KBM-7 (cell line): Measurements from ENCODE around the gene NCAPH2.
"Not testable (repeated sequence)": the region's sequence is repeated elsewhere in the genome, so short reads cannot be mapped to it uniquely, and the experiment has no call there.

Source experiments
- DNase-seq: peaks from one replicate; pipeline ENCODE4 v3.0.0-alpha.2; 2015
- in situ Hi-C: fragments of 300-500 bp; cut with MboI; formaldehyde crosslinking; loops from 2 replicates; pipeline ENCODE4 v1.14.3; 2020; ENCODE audit warnings: low sequenced_read_pairs, low pct_unique_long_range_greater_than_20kb, mixed read lengths

NCAPH2 gene

GRCh38 chr22:50526108-50526833 is 18.2 kb downstream of the NCAPH2 start:
- DNase-seq, result peak; percentile 87
- in situ Hi-C loops, result no loop called here

- peak; percentile 70 for DNase-seq
- in situ Hi-C loops, result no loop called here
These were observed 19.1 kb downstream of the NCAPH2 start for GRCh38 chr22:50526834-50527801.

DNA sequence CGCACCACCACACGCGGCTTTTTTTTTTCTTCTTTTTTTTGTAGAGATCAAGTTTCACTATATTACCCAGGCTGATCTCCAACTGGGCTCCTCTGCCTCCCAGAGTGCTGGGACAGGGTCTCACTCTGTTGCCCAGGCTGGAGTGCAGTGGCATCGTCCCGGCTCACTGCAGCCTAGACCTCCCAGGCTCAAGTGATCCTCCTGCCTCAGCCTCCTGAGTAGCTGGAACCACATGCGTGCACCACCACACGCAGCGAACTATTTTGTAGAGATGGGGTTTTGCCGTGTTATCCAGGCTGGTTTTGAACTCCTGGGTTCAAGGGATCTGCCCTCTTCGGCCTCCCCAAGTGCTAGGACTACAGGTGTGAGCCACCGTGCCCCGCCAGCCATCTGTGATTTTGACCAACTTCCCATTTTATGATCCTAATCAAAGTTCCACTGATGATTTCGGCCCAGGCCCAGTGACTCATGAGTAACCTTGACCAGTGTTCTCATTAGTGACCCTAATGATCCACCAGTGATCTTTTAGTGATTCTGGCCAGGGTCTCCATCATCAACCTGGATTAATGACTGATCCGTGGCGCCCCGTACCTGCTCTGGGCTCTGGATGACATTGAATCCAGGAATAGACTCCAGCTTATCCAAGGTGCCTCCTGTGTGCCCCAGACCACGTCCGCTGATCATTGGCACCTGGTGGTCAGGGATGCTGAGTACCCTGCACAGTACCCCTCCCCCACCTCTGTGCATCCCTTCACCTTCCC is 20.1 kb downstream of the NCAPH2 start:
- in situ Hi-C loops, result no loop called here
- DNase-seq, result no peak

DNA sequence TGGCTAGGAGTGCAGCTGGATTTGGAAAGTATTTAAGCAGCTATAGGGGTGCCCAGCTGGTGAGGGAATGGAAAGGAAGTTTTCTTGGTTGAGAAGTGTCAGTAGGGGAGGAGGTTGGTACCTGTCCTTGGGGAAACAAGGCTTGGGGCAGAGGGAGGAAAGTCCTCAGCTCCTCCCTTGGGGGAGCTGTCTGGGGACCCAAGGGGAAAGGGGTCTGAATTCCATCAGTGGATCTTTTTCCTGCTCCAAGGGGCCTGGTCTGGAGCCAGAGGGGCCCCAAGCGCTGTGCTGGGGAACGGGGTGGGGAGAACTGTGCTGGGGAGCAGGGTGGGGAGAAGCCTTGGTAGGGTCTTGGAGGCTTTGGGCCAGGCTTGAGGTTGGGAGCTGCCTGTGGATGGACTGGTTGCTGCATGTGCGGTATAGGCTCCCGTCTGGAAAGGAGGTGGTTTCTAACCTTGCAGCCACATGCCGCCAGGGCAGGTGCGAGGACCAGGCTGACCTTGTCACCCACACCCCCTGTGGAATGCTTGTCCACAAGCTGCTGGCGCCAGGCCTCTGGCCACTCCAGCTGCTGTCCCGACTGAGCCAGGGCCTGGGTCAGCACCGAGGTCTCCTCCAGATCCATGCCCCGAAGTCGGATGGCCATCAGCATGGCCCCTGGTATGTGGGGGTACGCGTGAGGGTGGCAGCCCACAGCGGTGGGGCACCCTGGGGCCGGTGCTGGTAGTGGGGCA is 20.8 kb downstream of the NCAPH2 start:
- in situ Hi-C loops, result no loop called here
- DNase-seq, result no peak

DNA sequence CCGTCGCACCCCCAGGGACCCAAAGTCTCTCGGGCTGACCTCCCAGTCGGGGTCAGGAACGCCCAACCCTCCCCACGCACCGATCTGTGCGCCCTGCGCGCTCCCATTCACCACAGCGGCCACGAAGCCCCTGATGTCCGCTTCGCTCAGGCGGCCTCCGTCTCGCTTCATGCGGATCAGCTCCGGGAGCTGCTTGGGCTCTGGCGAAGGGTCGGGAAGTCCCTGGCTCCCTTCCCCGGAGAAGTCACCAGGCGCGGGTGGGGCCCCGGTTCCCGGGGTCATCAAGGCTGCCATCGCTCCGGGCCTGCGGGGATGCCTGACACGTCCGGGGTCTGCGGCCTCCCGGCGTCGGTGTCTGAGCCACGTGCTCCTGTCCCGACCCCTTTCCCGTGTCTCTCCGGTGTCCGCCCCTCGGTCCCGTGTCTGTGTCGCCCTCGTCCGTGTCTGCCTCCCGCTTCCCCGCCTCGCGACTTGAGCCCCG is 21.4 kb downstream of the NCAPH2 start:
- in situ Hi-C loops, result no loop called here
- DNase-seq, result no peak

GRCh38 chr22:50529897-50530579 is 22.0 kb downstream of the NCAPH2 start, which contains the start of gene TYMP:
TSS of gene TYMP (minus strand) at chr22:50530012. CDS start at chr22:50529709, 303 bp downstream.
- in situ Hi-C loops, result no loop called here
- no peak for DNase-seq

GRCh38 chr22:50530580-50530876 is 22.5 kb downstream of the NCAPH2 start:
- DNase-seq, result no peak
- in situ Hi-C loops, result no loop called here

DNA sequence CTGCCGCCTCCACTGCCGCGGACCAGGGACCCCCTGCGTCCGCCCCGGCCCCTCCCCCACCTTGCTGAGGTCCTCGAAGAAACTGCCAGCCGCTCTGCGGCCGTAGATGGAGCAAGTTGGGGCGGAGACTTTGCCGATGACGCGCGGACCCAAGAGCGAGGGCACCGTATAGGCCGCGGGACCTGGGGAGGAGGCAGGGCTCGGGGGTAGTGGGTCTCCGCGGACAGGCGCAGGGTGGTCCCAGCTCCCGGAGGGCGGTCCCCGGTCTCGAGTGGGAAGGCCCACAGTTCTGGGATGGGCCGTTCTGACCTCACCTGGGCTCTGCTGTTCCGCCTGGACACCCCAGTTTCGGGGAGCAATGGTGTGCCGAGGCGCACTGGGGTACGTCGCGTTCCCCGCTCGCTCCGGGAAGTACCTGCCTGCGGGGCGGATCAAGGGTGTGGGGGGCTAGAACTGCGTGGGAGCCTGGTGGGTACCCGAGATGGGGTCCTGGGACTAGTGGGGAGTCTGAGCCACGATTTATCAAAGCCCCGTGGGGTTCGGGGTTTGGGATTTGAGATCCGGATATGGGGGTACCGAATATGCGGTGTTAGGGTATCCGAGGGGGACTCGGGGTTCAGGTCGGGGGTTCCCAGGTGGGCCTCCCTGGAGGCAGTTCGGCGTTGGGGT is 23.0 kb downstream of the NCAPH2 start:
- in situ Hi-C loops, result no loop called here
- DNase-seq, result no peak

GRCh38 chr22:50531546-50531961 is 23.5 kb downstream of the NCAPH2 start:
- in situ Hi-C loops, result no loop called here
- no peak for DNase-seq

GRCh38 chr22:50531962-50532674 is 24.1 kb downstream of the NCAPH2 start:
- in situ Hi-C loops, result no loop called here
- no peak for DNase-seq

GRCh38 chr22:50532824-50533796 is 25.1 kb downstream of the NCAPH2 start:
- DNase-seq, result no peak
- in situ Hi-C loops, result no loop called here

DNA sequence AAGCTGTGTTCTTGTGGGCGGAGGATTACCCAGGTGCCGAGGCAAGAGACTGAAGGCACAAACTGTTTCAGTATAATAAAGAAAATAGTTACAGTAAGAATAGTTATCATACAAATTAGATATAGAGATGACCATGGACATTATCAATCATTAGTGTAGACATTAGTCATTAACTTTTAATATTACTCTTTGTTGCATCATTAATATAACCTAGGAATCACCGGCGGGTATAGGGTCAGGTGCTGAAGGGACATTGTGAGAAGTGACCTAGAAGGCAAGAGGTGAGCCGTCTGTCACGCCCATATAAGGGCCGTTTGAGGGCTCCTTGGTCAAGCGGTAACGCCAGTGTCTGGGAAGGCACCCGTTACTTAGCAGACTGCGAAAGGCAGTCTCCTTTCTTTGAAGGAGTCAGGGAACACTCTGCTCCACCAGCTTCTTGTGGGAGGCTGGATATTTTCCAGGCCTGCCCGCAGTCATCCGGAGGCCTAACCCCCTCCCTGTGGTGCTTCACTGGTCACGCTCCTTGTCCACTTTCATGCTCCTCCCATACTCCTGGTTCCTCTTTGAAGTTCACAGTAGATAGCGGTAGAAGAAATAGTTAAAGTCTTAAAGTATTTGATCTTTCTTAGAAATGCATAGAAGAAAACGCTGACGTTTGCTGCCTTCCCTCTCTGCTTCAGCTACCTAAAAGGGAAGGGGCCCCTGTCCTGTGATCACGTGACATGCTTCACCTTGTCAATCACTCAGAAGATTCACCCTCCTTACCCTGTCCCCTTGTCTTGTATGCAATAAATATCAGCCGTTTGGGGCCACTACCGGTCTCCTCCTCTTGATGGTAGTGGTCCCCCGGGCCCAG is 26.1 kb downstream of the NCAPH2 start:
- DNase-seq, result peak; percentile 69
- in situ Hi-C loops, result not testable (repeated sequence)

DNA sequence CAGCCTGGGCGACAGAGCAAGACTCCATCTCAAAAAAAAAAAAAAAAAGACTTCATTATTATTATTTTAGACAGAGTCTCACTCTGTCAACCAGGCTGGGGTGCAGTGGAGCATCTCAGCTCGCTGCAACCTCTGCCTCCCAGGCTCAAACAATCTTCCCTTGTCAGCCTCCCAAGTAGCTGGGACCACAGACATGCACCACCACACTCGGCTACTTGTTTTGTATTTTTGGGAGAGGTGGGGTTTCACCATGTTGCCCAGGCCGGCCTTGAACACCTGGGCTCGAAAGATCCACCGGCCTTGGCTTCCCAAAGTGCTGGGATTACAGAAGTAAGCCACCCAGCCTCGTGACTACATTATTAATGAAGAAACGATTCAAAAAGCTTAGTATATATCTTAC is 27.1 kb downstream of the NCAPH2 start:
- DNase-seq, result no peak

GRCh38 chr22:50536226-50536625 is 28.2 kb downstream of the NCAPH2 start:
- DNase-seq, result no peak
- in situ Hi-C loops, result no loop called here

More for the DNA sequence above, 27.1 kb downstream of the NCAPH2 start:
- in situ Hi-C loops, result no loop called here

GRCh38 chr22:50537765-50538164 is 29.7 kb downstream of the NCAPH2 start:
- DNase-seq, result no peak

More at GRCh38 chr22:50537765-50538164, 29.7 kb downstream of the NCAPH2 start:
- in situ Hi-C loops, result no loop called here
